ENCODE data around the gene ORAI1.

DNA sequence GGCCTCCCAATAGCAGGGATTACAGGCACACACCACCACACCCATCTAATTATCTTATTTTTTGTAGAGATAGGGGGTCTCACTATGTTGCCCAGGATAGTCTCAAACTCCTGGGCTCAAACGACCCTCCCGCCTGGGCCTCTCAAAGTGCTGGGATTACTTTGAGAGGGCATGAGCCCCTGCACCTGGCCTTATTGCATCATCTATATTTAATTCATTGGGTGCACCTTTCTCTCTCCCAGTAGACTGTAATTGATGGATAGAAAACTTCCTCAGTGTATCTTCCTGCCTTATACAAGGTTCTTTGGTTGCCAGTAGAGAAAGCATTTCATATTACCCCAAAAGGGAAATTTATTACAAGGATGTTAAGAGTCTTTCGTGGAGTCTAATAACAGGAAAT is 52.0 kb downstream of the ORAI1 start:
- TF ChIP-seq, protein P1, sequence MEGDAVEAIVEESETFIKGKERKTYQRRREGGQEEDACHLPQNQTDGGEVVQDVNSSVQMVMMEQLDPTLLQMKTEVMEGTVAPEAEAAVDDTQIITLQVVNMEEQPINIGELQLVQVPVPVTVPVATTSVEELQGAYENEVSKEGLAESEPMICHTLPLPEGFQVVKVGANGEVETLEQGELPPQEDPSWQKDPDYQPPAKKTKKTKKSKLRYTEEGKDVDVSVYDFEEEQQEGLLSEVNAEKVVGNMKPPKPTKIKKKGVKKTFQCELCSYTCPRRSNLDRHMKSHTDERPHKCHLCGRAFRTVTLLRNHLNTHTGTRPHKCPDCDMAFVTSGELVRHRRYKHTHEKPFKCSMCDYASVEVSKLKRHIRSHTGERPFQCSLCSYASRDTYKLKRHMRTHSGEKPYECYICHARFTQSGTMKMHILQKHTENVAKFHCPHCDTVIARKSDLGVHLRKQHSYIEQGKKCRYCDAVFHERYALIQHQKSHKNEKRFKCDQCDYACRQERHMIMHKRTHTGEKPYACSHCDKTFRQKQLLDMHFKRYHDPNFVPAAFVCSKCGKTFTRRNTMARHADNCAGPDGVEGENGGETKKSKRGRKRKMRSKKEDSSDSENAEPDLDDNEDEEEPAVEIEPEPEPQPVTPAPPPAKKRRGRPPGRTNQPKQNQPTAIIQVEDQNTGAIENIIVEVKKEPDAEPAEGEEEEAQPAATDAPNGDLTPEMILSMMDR (conservative IDR thresholded peaks at IDR 0.05; ENCODE audit: low read depth, low read length): no peak
- TF ChIP-seq EZH2 (IDR thresholded peaks at IDR 0.05; ENCODE audit: low read length, unreplicated experiment): no peak
- TF ChIP-seq EZH2phosphoT487 (IDR thresholded peaks at IDR 0.05; ENCODE audit: borderline replicate concordance, low read length): no peak

All from PC-3 (cell line).